Measurements from ENCODE around the gene MYBBP1A. TPM values are rescaled to one million over a fixed set of nuclear protein-coding genes. Genes with fewer than 3 reads are reported as not detected.
A peak's percentile ranks its signal among the peaks of the same experiment; 100 is the strongest.

MYBBP1A gene
- total RNA-seq, 4 donors from 2014 or later, result 53.9 to 83.7 (median 54.5) TPM

DNA sequence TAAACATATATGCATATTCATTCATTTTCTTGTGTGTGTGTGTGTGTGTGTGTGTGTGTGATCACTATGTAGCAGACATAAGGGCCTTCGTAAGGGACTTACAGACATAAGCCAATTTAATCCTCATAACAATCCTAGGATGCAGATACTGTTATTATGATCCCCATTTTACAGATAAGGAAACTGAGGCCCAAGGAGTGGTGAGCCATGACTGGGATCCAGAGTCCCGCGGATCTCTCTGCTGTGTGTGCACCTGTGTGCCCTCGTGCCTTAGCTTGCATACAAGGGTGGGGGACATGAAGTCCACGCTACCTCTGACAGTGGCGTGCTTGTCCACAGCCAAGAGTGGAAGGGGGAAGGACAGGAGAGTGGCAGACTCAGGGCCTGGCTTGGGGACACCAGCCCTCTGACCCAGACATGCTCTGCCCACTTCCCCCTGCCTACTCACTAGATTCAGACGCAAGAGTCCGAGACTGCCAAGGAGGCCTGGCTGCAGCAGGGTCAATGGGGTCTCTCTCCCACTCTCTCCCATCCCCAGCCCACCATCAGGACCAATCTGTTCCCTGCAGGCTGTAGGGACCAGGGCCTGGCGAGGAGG, 19.4 kb upstream of the MYBBP1A start:
- 94% methylated on average over 9 of the region's 9 CpGs for WGBS, 2 donors
- intact Hi-C loops (cut with DNase I; ENCODE audit: low total_unique reads), result no loop called here
- DNase-seq (ENCODE audit: low spot score in 2 of 2), result no peak
- TF ChIP-seq, protein P1, sequence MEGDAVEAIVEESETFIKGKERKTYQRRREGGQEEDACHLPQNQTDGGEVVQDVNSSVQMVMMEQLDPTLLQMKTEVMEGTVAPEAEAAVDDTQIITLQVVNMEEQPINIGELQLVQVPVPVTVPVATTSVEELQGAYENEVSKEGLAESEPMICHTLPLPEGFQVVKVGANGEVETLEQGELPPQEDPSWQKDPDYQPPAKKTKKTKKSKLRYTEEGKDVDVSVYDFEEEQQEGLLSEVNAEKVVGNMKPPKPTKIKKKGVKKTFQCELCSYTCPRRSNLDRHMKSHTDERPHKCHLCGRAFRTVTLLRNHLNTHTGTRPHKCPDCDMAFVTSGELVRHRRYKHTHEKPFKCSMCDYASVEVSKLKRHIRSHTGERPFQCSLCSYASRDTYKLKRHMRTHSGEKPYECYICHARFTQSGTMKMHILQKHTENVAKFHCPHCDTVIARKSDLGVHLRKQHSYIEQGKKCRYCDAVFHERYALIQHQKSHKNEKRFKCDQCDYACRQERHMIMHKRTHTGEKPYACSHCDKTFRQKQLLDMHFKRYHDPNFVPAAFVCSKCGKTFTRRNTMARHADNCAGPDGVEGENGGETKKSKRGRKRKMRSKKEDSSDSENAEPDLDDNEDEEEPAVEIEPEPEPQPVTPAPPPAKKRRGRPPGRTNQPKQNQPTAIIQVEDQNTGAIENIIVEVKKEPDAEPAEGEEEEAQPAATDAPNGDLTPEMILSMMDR (IDR thresholded peaks at IDR 0.05), result no peak
- TF ChIP-seq POLR2A (IDR thresholded peaks at IDR 0.05), result no peak
- H3K4me3 ChIP-seq (ENCODE audit: low read depth, poor library complexity, severe bottlenecking), result no peak overlapping the region

DNA sequence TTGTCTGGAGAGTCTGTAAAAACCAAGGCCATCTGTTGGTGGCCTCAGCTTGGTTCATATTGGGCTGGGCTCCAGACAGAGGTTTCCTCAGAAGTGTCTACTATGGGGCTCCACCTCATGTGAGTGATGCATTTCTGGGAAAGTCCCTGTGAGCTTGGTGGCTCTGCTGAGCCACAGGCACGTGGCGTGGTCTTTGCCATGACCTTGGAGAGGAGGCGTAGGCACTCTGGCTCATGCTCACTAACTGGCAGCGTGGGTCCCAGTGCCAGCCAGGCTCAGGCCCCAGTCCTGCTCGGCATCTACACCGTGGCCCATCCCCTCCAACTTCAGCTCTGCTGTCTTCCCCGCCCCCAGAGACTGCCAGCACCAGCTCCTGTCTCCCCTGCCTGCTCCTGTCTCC, 18.5 kb upstream of the MYBBP1A start:
- 44 to 52% methylated on average over 7 of the region's 7 CpGs for WGBS, 2 donors
- H3K4me3 ChIP-seq (ENCODE audit: low read depth, poor library complexity, severe bottlenecking), result no peak overlapping the region
- TF ChIP-seq, protein P1 (IDR thresholded peaks at IDR 0.05), result no peak
- no peak for TF ChIP-seq POLR2A (IDR thresholded peaks at IDR 0.05)
- no peak for DNase-seq (ENCODE audit: low spot score in 2 of 2)
- intact Hi-C loops (cut with DNase I; ENCODE audit: low total_unique reads), result no loop called here

DNA sequence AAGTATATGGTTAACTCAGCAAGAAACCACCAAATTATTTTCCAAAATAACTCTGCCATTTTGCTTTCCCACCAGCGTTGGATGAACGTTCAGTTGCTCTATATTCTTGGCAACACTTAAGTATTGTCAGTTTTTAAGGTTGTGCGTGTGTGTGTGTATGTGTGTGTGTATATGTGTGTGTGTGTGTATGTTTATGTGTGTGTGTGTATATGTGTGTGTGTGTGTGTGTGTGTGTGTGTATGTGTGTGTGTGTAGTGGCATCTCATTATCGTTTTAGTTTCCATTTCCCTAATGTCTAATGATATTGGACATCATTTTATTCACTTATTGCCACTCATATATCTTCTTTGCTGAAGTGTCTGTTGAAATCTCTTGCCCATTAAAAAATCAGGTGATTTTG, 17.9 kb upstream of the MYBBP1A start:
- no peak overlapping the region for H3K4me3 ChIP-seq (ENCODE audit: low read depth, poor library complexity, severe bottlenecking)
- TF ChIP-seq, protein P1 (IDR thresholded peaks at IDR 0.05), result no peak
- TF ChIP-seq POLR2A (IDR thresholded peaks at IDR 0.05), result no peak
- DNase-seq (ENCODE audit: low spot score in 2 of 2), result no peak
- 64% methylated on average over 4 of the region's 4 CpGs for WGBS, 2 donors
- intact Hi-C loops (cut with DNase I; ENCODE audit: low total_unique reads), result no loop called here

DNA sequence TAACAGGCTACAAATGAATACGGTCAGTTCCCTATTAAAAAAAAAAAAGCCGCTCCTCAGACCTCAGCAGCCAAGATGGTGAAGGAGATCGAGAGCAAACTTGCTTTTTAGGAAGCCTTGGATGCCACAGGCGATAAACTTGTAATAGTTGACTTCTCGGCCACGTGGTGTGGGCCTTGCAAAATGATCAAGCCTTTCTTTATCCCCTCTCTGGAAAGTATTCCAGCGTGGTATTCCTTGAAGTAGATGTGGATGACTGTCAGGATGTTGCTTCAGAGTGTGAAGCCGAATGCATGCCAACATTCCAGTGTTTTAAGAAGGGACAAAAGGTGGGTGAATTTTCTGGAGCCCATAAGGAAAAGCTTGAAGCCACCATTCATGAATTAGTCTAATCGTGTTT, 16.9 kb upstream of the MYBBP1A start:
- 65 to 73% methylated on average over 9 of the region's 9 CpGs for WGBS, 2 donors
- intact Hi-C loops (cut with DNase I; ENCODE audit: low total_unique reads), result no loop called here
- DNase-seq (ENCODE audit: low spot score in 2 of 2), result no peak
- TF ChIP-seq POLR2A (IDR thresholded peaks at IDR 0.05), result no peak
- TF ChIP-seq, protein P1 (IDR thresholded peaks at IDR 0.05), result no peak
- no peak overlapping the region for H3K4me3 ChIP-seq (ENCODE audit: low read depth, poor library complexity, severe bottlenecking)

DNA sequence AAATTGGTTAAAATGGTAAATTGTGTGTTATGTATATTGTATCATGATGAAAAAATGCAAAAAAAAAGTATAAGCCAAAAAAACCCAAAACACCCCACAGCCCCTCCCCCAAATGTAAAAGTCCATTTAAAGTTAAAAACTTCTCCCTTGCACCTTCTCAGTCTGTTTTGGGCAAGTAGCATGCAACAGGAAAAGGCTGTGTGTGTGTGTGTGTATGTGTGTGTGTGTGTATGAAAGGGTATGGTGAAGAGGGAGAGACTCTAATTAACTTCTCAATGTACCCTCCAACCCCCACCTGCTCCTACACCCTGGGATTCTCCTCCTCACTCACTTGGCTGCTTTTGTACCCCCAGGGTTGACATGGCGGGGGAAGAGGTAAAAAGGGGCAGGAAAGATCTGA, 14.4 kb upstream of the MYBBP1A start:
- no peak for TF ChIP-seq POLR2A (IDR thresholded peaks at IDR 0.05)
- TF ChIP-seq, protein P1 (IDR thresholded peaks at IDR 0.05), result no peak
- no peak overlapping the region for H3K4me3 ChIP-seq (ENCODE audit: low read depth, poor library complexity, severe bottlenecking)
- no peak for DNase-seq (ENCODE audit: low spot score in 2 of 2)
- WGBS, 2 donors, result 62 to 83% methylated on average over 1 of the region's 1 CpG
- intact Hi-C loops (cut with DNase I; ENCODE audit: low total_unique reads), result no loop called here

DNA sequence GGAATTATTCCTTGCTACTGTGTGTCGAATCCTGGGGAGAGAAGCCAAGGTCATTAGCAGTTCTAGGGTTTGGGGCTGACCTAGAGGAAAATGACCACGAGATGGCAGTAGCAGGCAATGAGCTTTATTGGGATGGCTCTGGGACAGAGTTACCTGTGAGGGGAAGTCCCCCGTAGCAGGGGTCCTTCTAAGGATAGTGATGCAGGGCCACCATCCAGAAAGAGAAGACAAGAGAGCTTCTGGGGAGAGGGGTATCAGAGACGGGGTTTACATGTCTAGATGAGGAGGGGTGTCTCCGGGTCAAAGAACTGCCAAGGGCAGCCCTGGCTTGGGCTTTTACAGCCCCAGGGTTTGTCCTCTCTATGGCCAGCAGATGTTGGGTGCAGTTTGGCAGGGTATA, 11.6 kb upstream of the MYBBP1A start:
- no peak for TF ChIP-seq POLR2A (IDR thresholded peaks at IDR 0.05)
- TF ChIP-seq, protein P1 (IDR thresholded peaks at IDR 0.05), result peak in 1 of 3 donors; percentile 34
- no peak overlapping the region for H3K4me3 ChIP-seq (ENCODE audit: low read depth, poor library complexity, severe bottlenecking)
- intact Hi-C loops (cut with DNase I; ENCODE audit: low total_unique reads), result no loop called here
- WGBS, 2 donors, result 24 to 30% methylated on average over 5 of the region's 5 CpGs
- peak in 1 of 2 donors; percentile 55 for DNase-seq (ENCODE audit: low spot score in 2 of 2)
